Measurements from ENCODE around the gene CNGB1. TPM values are rescaled to one million over a fixed set of nuclear protein-coding genes. Genes with fewer than 3 reads are reported as not detected.
A peak's percentile ranks its signal among the peaks of the same experiment; 100 is the strongest.

CNGB1 gene
- total RNA-seq (2021) (not detected in 2 replicates), Bru-seq, nascent RNA (percentile 2 among the genes with signal in this experiment), BruChase-seq, experiment 1, labeled RNA remaining after a 2-hour chase (percentile 7 among the genes with signal in this experiment), BruChase-seq, experiment 2, labeled RNA remaining after a 6-hour chase (percentile 9 among the genes with signal in this experiment)
- long read RNA-seq, partial matches to known transcripts: 0 of 1 reads
- long read RNA-seq, other reads (novel, unspliced or antisense): 1 of 1 reads

- intact Hi-C loops (cut with micrococcal nuclease; ENCODE audit: unreplicated experiment): no loop called here
- TF ChIP-seq CTCF (conservative IDR thresholded peaks at IDR 0.05; ENCODE audit: low read depth, low read length) (no peak), EZH2 (IDR thresholded peaks at IDR 0.05; ENCODE audit: borderline replicate concordance, low read depth, low read length, poor library complexity, severe bottlenecking) (no peak)
- ChIA-PET CTCF (no interaction called here), POLR2A (ENCODE audit: low non-redundant PET) (no interaction called here)
- BruUV-seq (replicated peaks): no TSS peak
- Histone ChIP-seq H3K4me1 (ENCODE audit: insufficient read depth, low read length, poor library complexity, severe bottlenecking) (no peaks in the 10 kb centered on the region), H3K27ac (ENCODE audit: low read depth, low read length, poor library complexity, severe bottlenecking) (no peak within 1 kb of the TSS), H3K9me3 (ENCODE audit: low read depth, low read length, poor library complexity, severe bottlenecking) (no peaks in the 10 kb centered on the region), H3K27me3 (replicated peaks; ENCODE audit: insufficient read depth, low read depth, low read length, poor library complexity) (no peaks in the 10 kb centered on the region), H3K36me3 (ENCODE audit: insufficient read depth, low read length, poor library complexity, severe bottlenecking) (no peaks in the 10 kb centered on the region), H3K4me3 (ENCODE audit: low read depth, low read length, poor library complexity, severe bottlenecking) (no peak within 1 kb of the TSS)
- no peak for DNase-seq (ENCODE audit: low spot score)
These were observed at the start of gene CNGB1 for GRCh38 chr16:57970970-57971369. Gene CNGB1, minus strand, starts transcription at chr16:57971128. Its CDS starts 3,842 bp downstream, at chr16:57967286.

GRCh38 chr16:58019866-58020538, 49.1 kb upstream of the CNGB1 start:
- no peak overlapping the region for H3K4me3 ChIP-seq (ENCODE audit: low read depth, low read length, poor library complexity, severe bottlenecking)
- no peaks in the 10 kb centered on the region for H3K27me3 ChIP-seq (replicated peaks; ENCODE audit: insufficient read depth, low read depth, low read length, poor library complexity)
- H3K9me3 ChIP-seq (ENCODE audit: low read depth, low read length, poor library complexity, severe bottlenecking): no peaks in the 10 kb centered on the region
- intact Hi-C loops (cut with micrococcal nuclease; ENCODE audit: unreplicated experiment): loop anchor here (2.0 to 5.0 kb wide), 3 partner anchors 103 to 467 kb away; no protein-coding TSS in a partner anchor
- H3K4me1 ChIP-seq (ENCODE audit: insufficient read depth, low read length, poor library complexity, severe bottlenecking): peaks cover 17% of the 10 kb centered on the region
- CTCF ChIA-PET: no interaction called here
- no TSS peak for BruUV-seq (replicated peaks)
- no peaks in the 10 kb centered on the region for H3K36me3 ChIP-seq (ENCODE audit: insufficient read depth, low read length, poor library complexity, severe bottlenecking)
- POLR2A ChIA-PET (ENCODE audit: low non-redundant PET): no interaction called here
- TF ChIP-seq EZH2 (IDR thresholded peaks at IDR 0.05; ENCODE audit: borderline replicate concordance, low read depth, low read length, poor library complexity, severe bottlenecking) (no peak), CTCF (conservative IDR thresholded peaks at IDR 0.05; ENCODE audit: low read depth, low read length) (no peak)
- H3K27ac ChIP-seq (ENCODE audit: low read depth, low read length, poor library complexity, severe bottlenecking): no peak overlapping the region
- DNase-seq (ENCODE audit: low spot score): no peak

- Histone ChIP-seq H3K4me1 (ENCODE audit: insufficient read depth, low read length, poor library complexity, severe bottlenecking) (peaks cover 16% of the 10 kb centered on the region), H3K36me3 (ENCODE audit: insufficient read depth, low read length, poor library complexity, severe bottlenecking) (peaks cover 4% of the 10 kb centered on the region), H3K4me3 (ENCODE audit: low read depth, low read length, poor library complexity, severe bottlenecking) (no peak overlapping the region), H3K9me3 (ENCODE audit: low read depth, low read length, poor library complexity, severe bottlenecking) (no peaks in the 10 kb centered on the region), H3K27ac (ENCODE audit: low read depth, low read length, poor library complexity, severe bottlenecking) (no peak overlapping the region), H3K27me3 (replicated peaks; ENCODE audit: insufficient read depth, low read depth, low read length, poor library complexity) (no peaks in the 10 kb centered on the region)
- POLR2A ChIA-PET (ENCODE audit: low non-redundant PET): no interaction called here
- no peak for TF ChIP-seq CTCF (conservative IDR thresholded peaks at IDR 0.05; ENCODE audit: low read depth, low read length)
- no peak for TF ChIP-seq EZH2 (IDR thresholded peaks at IDR 0.05; ENCODE audit: borderline replicate concordance, low read depth, low read length, poor library complexity, severe bottlenecking)
- intact Hi-C loops (cut with micrococcal nuclease; ENCODE audit: unreplicated experiment): no loop called here
- CTCF ChIA-PET: no interaction called here
- no peak for DNase-seq (ENCODE audit: low spot score)
- BruUV-seq (replicated peaks): no TSS peak
These were observed 47.9 kb upstream of the CNGB1 start for GRCh38 chr16:58018803-58019202.

Data from A673 (cell line).